SK-N-SH treated with all-trans-retinoic acid at 6 μM for 48 hours (cell line): ENCODE data around the gene SCYGR1.

ENCODE experiments used
- ATAC-seq: fragments of 200-7000 bp; cut with Tn5 transposase; 3 replicates; pipeline ENCODE4 v1.9.1; 2020; ENCODE audit warnings: mild to moderate bottlenecking, moderate library complexity
- ARNTL ChIP-seq: fragments of 450-650 bp; formaldehyde crosslinking; IDR thresholded peaks from 2 replicates; pipeline ENCODE4 v1.5.0; 2020; ENCODE audit warnings: low read depth, mild to moderate bottlenecking, moderate library complexity, borderline replicate concordance
- BACH2 ChIP-seq: fragments of 250-450 bp; sonication (Bioruptor Pico); IDR thresholded peaks from 2 replicates; pipeline ENCODE4 v1.9.0; 2021; ENCODE audit warnings: mild to moderate bottlenecking, borderline replicate concordance
- CSDC2 ChIP-seq: fragments of 250-450 bp; sonication (Bioruptor Pico); IDR thresholded peaks from 2 replicates; pipeline ENCODE4 v1.5.0; 2020; ENCODE audit warnings: mild to moderate bottlenecking, moderate library complexity
- ESRRG ChIP-seq: fragments of 250-450 bp; sonication (Bioruptor Pico); IDR thresholded peaks from 2 replicates; pipeline ENCODE4 v1.6.1; 2021; ENCODE audit warnings: mild to moderate bottlenecking
- GLIS3 ChIP-seq: fragments of 250-450 bp; sonication (Bioruptor Pico); IDR thresholded peaks from 2 replicates; pipeline ENCODE4 v1.5.0; 2020; ENCODE audit warnings: mild to moderate bottlenecking, moderate library complexity
- OSR1 ChIP-seq: fragments of 250-450 bp; sonication (Bioruptor Pico); IDR thresholded peaks from 2 replicates; pipeline ENCODE4 v1.8.0; 2022; ENCODE audit warnings: moderate library complexity, mild to moderate bottlenecking, inconsistent platforms
- PPARA ChIP-seq: fragments of 250-450 bp; sonication (Bioruptor Pico); IDR thresholded peaks from 2 replicates; pipeline ENCODE4 v1.5.0; 2020; ENCODE audit warnings: mild to moderate bottlenecking, borderline replicate concordance
- RARB ChIP-seq: fragments of 250-450 bp; sonication (Bioruptor Pico); IDR thresholded peaks from 2 replicates; pipeline ENCODE4 v1.8.0; 2021; ENCODE audit warnings: mild to moderate bottlenecking, moderate library complexity
- SNAI2 ChIP-seq: fragments of 250-450 bp; sonication (Bioruptor Pico); IDR thresholded peaks from 2 replicates; pipeline ENCODE4 v1.5.0; 2020; ENCODE audit warnings: mild to moderate bottlenecking, moderate library complexity
- TCF4 ChIP-seq: fragments of 250-450 bp; sonication (Bioruptor Pico); IDR thresholded peaks from 2 replicates; pipeline ENCODE4 v1.8.0; 2021; ENCODE audit warnings: mild to moderate bottlenecking, moderate library complexity, borderline replicate concordance
- TOX ChIP-seq: fragments of 250-450 bp; sonication (Bioruptor Pico); IDR thresholded peaks from 2 replicates; pipeline ENCODE4 v1.8.0; 2021; ENCODE audit warnings: mild to moderate bottlenecking, moderate library complexity, borderline replicate concordance
- ZC3H10 ChIP-seq: fragments of 250-450 bp; sonication (Bioruptor Pico); IDR thresholded peaks from 2 replicates; pipeline ENCODE4 v1.5.1; 2021; ENCODE audit warnings: mild to moderate bottlenecking, moderate library complexity
- ZFP3 ChIP-seq: fragments of 250-450 bp; sonication (Bioruptor Pico); IDR thresholded peaks from 2 replicates; pipeline ENCODE4 v1.5.0; 2020; ENCODE audit warnings: mild to moderate bottlenecking, moderate library complexity
- ZFP30 ChIP-seq: fragments of 450-650 bp; formaldehyde crosslinking; IDR thresholded peaks from 2 replicates; pipeline ENCODE4 v1.5.0; 2022; ENCODE audit warnings: mild to moderate bottlenecking, moderate library complexity
- ZNF565 ChIP-seq: fragments of 450-650 bp; formaldehyde crosslinking; conservative IDR thresholded peaks from 2 replicates; pipeline ENCODE4 v1.5.0; 2020; ENCODE audit warnings: low read depth, mild to moderate bottlenecking, moderate library complexity
- ZNF70 ChIP-seq: fragments of 450-650 bp; formaldehyde crosslinking; IDR thresholded peaks from 2 replicates; pipeline ENCODE4 v1.5.0; 2020; ENCODE audit warnings: mild to moderate bottlenecking, moderate library complexity
- ZNF8 ChIP-seq: fragments of 450-650 bp; formaldehyde crosslinking; IDR thresholded peaks from 2 replicates; pipeline ENCODE4 v1.5.0; 2020; ENCODE audit warnings: mild to moderate bottlenecking, moderate library complexity
- TF ChIP-seq, protein P1 (sequence below): fragments of 250-450 bp; sonication (Bioruptor Pico); IDR thresholded peaks from 2 replicates; pipeline ENCODE4 v1.5.1; 2021; ENCODE audit warnings: mild to moderate bottlenecking, moderate library complexity
- TF ChIP-seq, protein P2 (sequence below): fragments of 250-450 bp; sonication (Bioruptor Pico); IDR thresholded peaks from 2 replicates; pipeline ENCODE4 v1.8.0; 2020; ENCODE audit warnings: mild to moderate bottlenecking, moderate library complexity, borderline replicate concordance
- TF ChIP-seq, protein P3 (sequence below): fragments of 250-450 bp; sonication (Bioruptor Pico); IDR thresholded peaks from 2 replicates; pipeline ENCODE4 v1.5.1; 2020; ENCODE audit warnings: low read depth, mild to moderate bottlenecking, moderate library complexity
- TF ChIP-seq, protein P4 (sequence below): fragments of 250-450 bp; sonication (Bioruptor Pico); IDR thresholded peaks from 2 replicates; pipeline ENCODE4 v1.5.0; 2020; ENCODE audit warnings: mild to moderate bottlenecking, moderate library complexity

The SCYGR1 gene

DNA sequence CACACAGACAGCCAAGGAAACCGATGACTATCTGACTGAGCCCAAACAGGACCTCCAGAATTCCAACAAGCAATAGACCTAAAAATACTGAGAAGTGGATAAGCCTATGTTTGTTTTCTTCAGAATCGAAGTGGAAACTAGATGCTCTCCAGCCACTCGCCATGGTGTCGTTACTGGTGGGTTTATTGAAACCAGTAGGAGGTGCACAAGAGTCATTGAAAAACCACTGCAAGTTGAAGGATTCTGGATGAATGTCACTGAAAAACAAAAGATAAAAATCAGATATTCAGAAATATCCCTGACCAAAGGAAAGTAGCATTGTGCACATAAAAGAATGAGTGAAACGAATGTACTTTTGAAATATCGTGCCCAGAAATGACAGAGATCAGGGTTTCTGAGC, 24.0 kb downstream of the SCYGR1 start (continued):
- TF ChIP-seq TOX (CRISPR knock-in tag), result no peak
- no peak for TF ChIP-seq ZFP3 (CRISPR knock-in tag)
- TF ChIP-seq OSR1 (CRISPR knock-in tag), result no peak

DNA sequence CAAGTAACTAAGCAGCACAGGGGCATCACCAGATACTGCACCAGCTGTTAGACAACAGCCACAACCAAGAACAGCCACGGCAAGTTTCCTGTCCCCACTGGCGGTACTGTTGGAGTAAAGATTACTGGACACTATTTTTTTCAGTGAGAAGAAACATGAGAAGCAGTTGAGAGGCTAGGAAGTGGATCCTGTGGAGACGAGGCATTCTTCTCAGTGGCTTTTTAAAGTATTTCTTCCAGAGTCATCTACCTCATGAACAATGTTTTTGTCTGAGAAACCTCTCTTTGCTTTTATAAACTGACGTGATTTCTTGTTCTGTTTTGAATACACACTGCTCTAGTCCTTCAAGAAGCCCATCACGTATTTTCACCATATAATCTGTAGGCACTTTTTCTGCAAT, 27.4 kb downstream of the SCYGR1 start:
- TF ChIP-seq TCF4 (no peak), OSR1 (CRISPR knock-in tag) (no peak), GLIS3 (CRISPR knock-in tag) (no peak), RARB (CRISPR knock-in tag) (no peak), CSDC2 (CRISPR knock-in tag) (no peak), SNAI2 (CRISPR knock-in tag) (no peak), TOX (CRISPR knock-in tag) (no peak), ZNF8 (CRISPR knock-in tag) (no peak), PPARA (CRISPR knock-in tag) (no peak), ZFP30 (no peak), ESRRG (CRISPR knock-in tag) (no peak), BACH2 (CRISPR knock-in tag) (no peak), ZNF565 (CRISPR knock-in tag) (no peak), ZFP3 (CRISPR knock-in tag) (no peak), ZNF70 (CRISPR knock-in tag) (no peak)
- TF ChIP-seq, protein P1, sequence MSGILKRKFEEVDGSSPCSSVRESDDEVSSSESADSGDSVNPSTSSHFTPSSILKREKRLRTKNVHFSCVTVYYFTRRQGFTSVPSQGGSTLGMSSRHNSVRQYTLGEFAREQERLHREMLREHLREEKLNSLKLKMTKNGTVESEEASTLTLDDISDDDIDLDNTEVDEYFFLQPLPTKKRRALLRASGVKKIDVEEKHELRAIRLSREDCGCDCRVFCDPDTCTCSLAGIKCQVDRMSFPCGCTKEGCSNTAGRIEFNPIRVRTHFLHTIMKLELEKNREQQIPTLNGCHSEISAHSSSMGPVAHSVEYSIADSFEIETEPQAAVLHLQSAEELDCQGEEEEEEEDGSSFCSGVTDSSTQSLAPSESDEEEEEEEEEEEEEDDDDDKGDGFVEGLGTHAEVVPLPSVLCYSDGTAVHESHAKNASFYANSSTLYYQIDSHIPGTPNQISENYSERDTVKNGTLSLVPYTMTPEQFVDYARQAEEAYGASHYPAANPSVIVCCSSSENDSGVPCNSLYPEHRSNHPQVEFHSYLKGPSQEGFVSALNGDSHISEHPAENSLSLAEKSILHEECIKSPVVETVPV (CRISPR knock-in tag), result no peak
- TF ChIP-seq, protein P2, sequence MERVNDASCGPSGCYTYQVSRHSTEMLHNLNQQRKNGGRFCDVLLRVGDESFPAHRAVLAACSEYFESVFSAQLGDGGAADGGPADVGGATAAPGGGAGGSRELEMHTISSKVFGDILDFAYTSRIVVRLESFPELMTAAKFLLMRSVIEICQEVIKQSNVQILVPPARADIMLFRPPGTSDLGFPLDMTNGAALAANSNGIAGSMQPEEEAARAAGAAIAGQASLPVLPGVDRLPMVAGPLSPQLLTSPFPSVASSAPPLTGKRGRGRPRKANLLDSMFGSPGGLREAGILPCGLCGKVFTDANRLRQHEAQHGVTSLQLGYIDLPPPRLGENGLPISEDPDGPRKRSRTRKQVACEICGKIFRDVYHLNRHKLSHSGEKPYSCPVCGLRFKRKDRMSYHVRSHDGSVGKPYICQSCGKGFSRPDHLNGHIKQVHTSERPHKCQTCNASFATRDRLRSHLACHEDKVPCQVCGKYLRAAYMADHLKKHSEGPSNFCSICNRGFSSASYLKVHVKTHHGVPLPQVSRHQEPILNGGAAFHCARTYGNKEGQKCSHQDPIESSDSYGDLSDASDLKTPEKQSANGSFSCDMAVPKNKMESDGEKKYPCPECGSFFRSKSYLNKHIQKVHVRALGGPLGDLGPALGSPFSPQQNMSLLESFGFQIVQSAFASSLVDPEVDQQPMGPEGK, result no peak
- TF ChIP-seq, protein P3, sequence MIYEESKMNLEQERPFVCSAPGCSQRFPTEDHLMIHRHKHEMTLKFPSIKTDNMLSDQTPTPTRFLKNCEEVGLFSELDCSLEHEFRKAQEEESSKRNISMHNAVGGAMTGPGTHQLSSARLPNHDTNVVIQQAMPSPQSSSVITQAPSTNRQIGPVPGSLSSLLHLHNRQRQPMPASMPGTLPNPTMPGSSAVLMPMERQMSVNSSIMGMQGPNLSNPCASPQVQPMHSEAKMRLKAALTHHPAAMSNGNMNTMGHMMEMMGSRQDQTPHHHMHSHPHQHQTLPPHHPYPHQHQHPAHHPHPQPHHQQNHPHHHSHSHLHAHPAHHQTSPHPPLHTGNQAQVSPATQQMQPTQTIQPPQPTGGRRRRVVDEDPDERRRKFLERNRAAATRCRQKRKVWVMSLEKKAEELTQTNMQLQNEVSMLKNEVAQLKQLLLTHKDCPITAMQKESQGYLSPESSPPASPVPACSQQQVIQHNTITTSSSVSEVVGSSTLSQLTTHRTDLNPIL (CRISPR knock-in tag), result no peak
- TF ChIP-seq, protein P4, sequence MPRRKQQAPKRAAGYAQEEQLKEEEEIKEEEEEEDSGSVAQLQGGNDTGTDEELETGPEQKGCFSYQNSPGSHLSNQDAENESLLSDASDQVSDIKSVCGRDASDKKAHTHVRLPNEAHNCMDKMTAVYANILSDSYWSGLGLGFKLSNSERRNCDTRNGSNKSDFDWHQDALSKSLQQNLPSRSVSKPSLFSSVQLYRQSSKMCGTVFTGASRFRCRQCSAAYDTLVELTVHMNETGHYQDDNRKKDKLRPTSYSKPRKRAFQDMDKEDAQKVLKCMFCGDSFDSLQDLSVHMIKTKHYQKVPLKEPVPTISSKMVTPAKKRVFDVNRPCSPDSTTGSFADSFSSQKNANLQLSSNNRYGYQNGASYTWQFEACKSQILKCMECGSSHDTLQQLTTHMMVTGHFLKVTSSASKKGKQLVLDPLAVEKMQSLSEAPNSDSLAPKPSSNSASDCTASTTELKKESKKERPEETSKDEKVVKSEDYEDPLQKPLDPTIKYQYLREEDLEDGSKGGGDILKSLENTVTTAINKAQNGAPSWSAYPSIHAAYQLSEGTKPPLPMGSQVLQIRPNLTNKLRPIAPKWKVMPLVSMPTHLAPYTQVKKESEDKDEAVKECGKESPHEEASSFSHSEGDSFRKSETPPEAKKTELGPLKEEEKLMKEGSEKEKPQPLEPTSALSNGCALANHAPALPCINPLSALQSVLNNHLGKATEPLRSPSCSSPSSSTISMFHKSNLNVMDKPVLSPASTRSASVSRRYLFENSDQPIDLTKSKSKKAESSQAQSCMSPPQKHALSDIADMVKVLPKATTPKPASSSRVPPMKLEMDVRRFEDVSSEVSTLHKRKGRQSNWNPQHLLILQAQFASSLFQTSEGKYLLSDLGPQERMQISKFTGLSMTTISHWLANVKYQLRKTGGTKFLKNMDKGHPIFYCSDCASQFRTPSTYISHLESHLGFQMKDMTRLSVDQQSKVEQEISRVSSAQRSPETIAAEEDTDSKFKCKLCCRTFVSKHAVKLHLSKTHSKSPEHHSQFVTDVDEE (CRISPR knock-in tag), result no peak
- no peak for ATAC-seq

DNA sequence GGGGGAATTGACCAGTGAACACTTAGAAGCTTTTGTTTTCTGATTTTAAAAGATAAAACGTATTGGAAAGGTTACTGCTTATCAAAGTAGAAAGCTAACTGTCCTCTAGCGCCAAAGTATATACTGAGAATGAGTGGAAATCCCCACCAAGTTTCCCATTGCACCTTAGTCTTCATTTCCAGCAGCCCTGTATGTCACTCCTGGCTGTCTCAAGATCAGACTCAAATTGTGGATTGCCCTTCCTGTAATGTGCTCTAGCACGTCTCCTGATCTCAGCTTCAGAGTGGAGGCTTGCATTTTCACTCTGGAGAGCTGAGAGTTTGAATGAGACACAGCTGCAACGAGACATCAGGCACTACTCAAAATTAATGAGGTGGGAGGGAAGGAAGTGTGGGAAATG, 36.1 kb downstream of the SCYGR1 start:
- ATAC-seq, result no peak
- no peak for TF ChIP-seq ZNF565 (CRISPR knock-in tag)
- TF ChIP-seq ARNTL (CRISPR knock-in tag), result no peak
- TF ChIP-seq OSR1 (CRISPR knock-in tag), result no peak
- TF ChIP-seq ESRRG (CRISPR knock-in tag), result no peak
- TF ChIP-seq, protein P2, result no peak
- TF ChIP-seq ZNF70 (CRISPR knock-in tag), result no peak
- TF ChIP-seq, protein P4 (CRISPR knock-in tag), result no peak
- no peak for TF ChIP-seq ZFP3 (CRISPR knock-in tag)
- no peak for TF ChIP-seq ZC3H10
